B cell (primary cell): ENCODE measurements around the gene USP1. TPM values are rescaled to one million over a fixed set of nuclear protein-coding genes. Genes with fewer than 3 reads are reported as not detected.

Source experiments
- ATAC-seq: fragments of 200-7000 bp; cut with Tn5 transposase; one replicate; pipeline ENCODE4 v1.10.0; 2021; ENCODE audit warnings: low read depth, mild to moderate bottlenecking, moderate number of reproducible peaks, moderate library complexity
- CTCF ChIA-PET: fragments of 350-600 bp; sonication (Branson Sonifier 250); formaldehyde crosslinking; loops from one replicate; lab custom pipeline; 2021; ENCODE audit warnings: antibody characterized with exemption, inconsistent platforms; lab: Charles Lee
- POLR2A ChIA-PET: fragments of 350-600 bp; sonication (Branson Sonifier 250); formaldehyde crosslinking; loops from one replicate; lab custom pipeline; 2021; ENCODE audit warnings: antibody characterized with exemption; lab: Charles Lee
- DNase-seq: peaks from one replicate; pipeline ENCODE4 v3.0.0; 2013
- H2AFZ ChIP-seq: 2 replicates; pipeline ENCODE4 v1.6.1; 2012; ENCODE audit warnings: mild to moderate bottlenecking, low read depth, low read length; ENCODE audit not compliant: insufficient read depth, poor library complexity, severe bottlenecking
- H3K27ac ChIP-seq, 2 donors: 1 replicate in 1 of 2; 2 replicates in 1 of 2; pipeline ENCODE4 v1.5.1; 2012 to 2013; ENCODE audit warnings: low read length in 2 of 2, mild to moderate bottlenecking in 2 of 2, moderate library complexity in 1 of 2
- H3K27me3 ChIP-seq, 4 experiments: fragments of 200-600 bp in 1 of 4; sonication (generic) in 1 of 4; replicated peaks in 1 of 4; 1 replicate in 2 of 4; 2 replicates in 2 of 4; pipeline versions ENCODE4 v1.6.1 to v1.7.0; 2013 to 2016; ENCODE audit warnings: low read length in 3 of 4, mild to moderate bottlenecking in 2 of 4, mixed read lengths in 1 of 4, moderate library complexity in 1 of 4; ENCODE audit not compliant: insufficient read depth in 4 of 4, control insufficient read depth in 3 of 4; ENCODE audit errors: control extremely low read depth in 1 of 4
- H3K36me3 ChIP-seq, 2 experiments: replicated peaks in 1 of 2; 1 replicate in 1 of 2; 2 replicates in 1 of 2; pipeline versions ENCODE4 v1.6.1 to v1.7.1; 2013; ENCODE audit warnings: low read length in 1 of 2; ENCODE audit not compliant: insufficient read depth in 2 of 2, control insufficient read depth in 1 of 2; ENCODE audit errors: control extremely low read depth in 1 of 2, extremely low read depth in 1 of 2
- H3K4me1 ChIP-seq, 2 donors: fragments of 200-600 bp in 1 of 2; sonication (generic) in 1 of 2; 1 replicate in 1 of 2; 2 replicates in 1 of 2; pipeline versions ENCODE4 v1.5.1 to v1.6.1; 2013 to 2017; ENCODE audit warnings: low read length in 2 of 2; ENCODE audit not compliant: control insufficient read depth in 2 of 2, insufficient read depth in 2 of 2
- H3K4me2 ChIP-seq: replicated peaks from 2 replicates; pipeline ENCODE3; 2012; ENCODE audit warnings: mild to moderate bottlenecking, low read depth, low read length; ENCODE audit not compliant: poor library complexity, severe bottlenecking
- H3K4me3 ChIP-seq, 5 experiments: fragments of 200-600 bp in 1 of 5; sonication (generic) in 1 of 5; 1 replicate in 3 of 5; 2 replicates in 2 of 5; pipeline versions ENCODE4 v1.5.1 to v1.7.0; 2011 to 2016; ENCODE audit warnings: low read length in 4 of 5, mild to moderate bottlenecking in 4 of 5, low read depth in 2 of 5, control low read depth in 1 of 5, moderate library complexity in 1 of 5; ENCODE audit not compliant: insufficient read depth in 1 of 5; ENCODE audit errors: control extremely low read depth in 1 of 5, extremely low read depth in 1 of 5
- H3K79me2 ChIP-seq: fragments of 200-600 bp; sonication (generic); one replicate; pipeline ENCODE4 v1.6.0; 2016; ENCODE audit warnings: low read length; ENCODE audit not compliant: control insufficient read depth, insufficient read depth
- H3K9ac ChIP-seq: fragments of 200-600 bp; sonication (generic); 2 replicates; pipeline ENCODE4 v1.6.1; 2017; ENCODE audit warnings: mild to moderate bottlenecking, low read length, moderate library complexity
- H3K9me3 ChIP-seq, 3 donors: one replicate each; pipeline versions ENCODE4 v1.6.1 to v1.7.1; 2013; ENCODE audit warnings: low read length in 2 of 3; ENCODE audit not compliant: control insufficient read depth in 2 of 3, insufficient read depth in 1 of 3; ENCODE audit errors: control extremely low read depth in 1 of 3
- H4K20me1 ChIP-seq: 2 replicates; pipeline ENCODE4 v1.6.0; 2012; ENCODE audit warnings: mild to moderate bottlenecking, low read length; ENCODE audit not compliant: insufficient read depth, control insufficient read depth, poor library complexity, severe bottlenecking
- H3K27ac Mint-ChIP-seq: one replicate; pipeline ENCODE4 v1.8.0; 2021; ENCODE audit warnings: mixed read lengths
- H3K27me3 Mint-ChIP-seq: one replicate; pipeline ENCODE4 v1.8.0; 2021; ENCODE audit warnings: mixed read lengths
- H3K4me1 Mint-ChIP-seq: one replicate; pipeline ENCODE4 v1.8.0; 2021; ENCODE audit warnings: mixed read lengths
- H3K4me3 Mint-ChIP-seq: one replicate; pipeline ENCODE4 v1.8.0; 2021; ENCODE audit warnings: mixed read lengths
- H3K9me3 Mint-ChIP-seq: one replicate; pipeline ENCODE4 v1.8.0; 2022; ENCODE audit warnings: mixed read lengths; ENCODE audit not compliant: insufficient read depth
- EZH2 ChIP-seq: IDR thresholded peaks from 2 replicates; pipeline ENCODE4 v1.6.1; 2012; ENCODE audit warnings: borderline replicate concordance, low read depth, mild to moderate bottlenecking, moderate library complexity, low read length; ENCODE audit not compliant: insufficient read depth, poor library complexity, severe bottlenecking
- WGBS: methylation state at CpG from one replicate; pipeline ENCODE4 v1.1.5; 2013; ENCODE audit warnings: missing lambda C conversion rate; ENCODE audit not compliant: insufficient coverage; 5-methylcytosine and 5-hydroxymethylcytosine counted together
- intact Hi-C: fragments of 100-400 bp; cut with micrococcal nuclease; formaldehyde crosslinking; loops from one replicate; pipeline ENCODE4 v1.10.0; 2022
- polyA minus RNA-seq: library from RNA; depleted of rRNA, polyadenylated mRNA; stranded (reverse); fragments of >200 nt; gene quantifications from 2 replicates; pipeline ENCODE4 v1.2.3, GENCODE V29; 2012
- polyA plus RNA-seq: library from polyadenylated mRNA; depleted of rRNA; stranded (reverse); fragments of >200 nt; gene quantifications from 2 replicates; pipeline ENCODE4 v1.2.3, GENCODE V29; 2012
- total RNA-seq, 2 donors: library from RNA; stranded (reverse); fragments of 120-200 nt in 1 of 2; gene quantifications; 1 replicate in 1 of 2; 2 replicates in 1 of 2; pipeline versions ENCODE4 v1.2.3 to v1.2.4, GENCODE V29; 2013 to 2022
- TF ChIP-seq, protein P1 (sequence below): fragments of 200-600 bp; IDR thresholded peaks from one replicate; pipeline ENCODE4 v1.8.0; 2022; ENCODE audit warnings: antibody characterized with exemption, mild to moderate bottlenecking

The USP1 gene
- 32.5 and 32.7 TPM in 2 replicates for total RNA-seq
- 48.5 TPM for total RNA-seq (2013)
- 6.1 and 12.5 TPM in 2 replicates for polyA plus RNA-seq
- 9.7 and 10.0 TPM in 2 replicates for polyA minus RNA-seq

DNA sequence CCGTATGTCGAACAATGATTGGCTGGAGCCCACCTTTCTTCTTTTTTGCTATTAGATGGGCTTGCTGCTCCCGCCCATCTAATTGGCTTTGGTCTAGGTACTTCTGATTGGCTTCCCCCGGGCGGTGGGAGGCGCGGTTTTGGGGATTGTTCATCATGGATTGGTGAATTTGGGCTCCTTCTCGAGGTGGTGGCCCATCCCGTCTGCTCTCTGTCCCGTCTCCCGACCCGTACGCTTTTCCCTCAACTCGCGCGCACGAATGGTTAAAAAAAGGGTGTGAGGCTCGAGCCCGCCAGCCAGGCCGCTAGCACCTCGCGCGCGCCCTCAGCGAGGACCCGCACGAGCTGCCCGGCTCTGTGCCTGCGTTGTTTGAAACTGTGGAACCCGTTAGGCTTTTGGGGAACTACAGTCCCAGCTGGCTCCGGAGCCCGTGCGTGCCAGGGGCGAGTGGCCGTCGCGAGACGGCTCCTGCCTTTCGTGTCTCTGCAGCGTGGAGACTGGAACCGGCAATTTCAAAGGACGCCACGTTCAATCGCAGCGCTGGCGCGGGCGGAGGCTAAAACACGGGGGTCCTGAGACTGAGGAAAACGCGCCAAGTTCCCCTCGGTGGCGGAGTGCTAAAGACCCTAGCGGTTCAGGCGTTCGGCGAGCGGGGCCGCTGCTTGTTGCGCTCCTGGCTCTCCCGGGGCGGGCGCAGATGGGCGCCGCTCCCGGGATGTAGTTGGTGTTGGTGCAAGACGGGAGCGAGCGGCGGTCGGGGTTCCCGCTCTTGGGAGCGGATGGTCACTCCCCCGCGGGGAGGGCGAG, at the start of gene USP1:
USP1 (plus strand) TSS at position 584 of the 807 bp plus-strand sequence. CDS start 2,819 bp downstream, outside the sequence.
- Histone ChIP-seq H3K27me3 (no peaks in the 10 kb centered on the region), H3K9ac (peak within 1 kb of the TSS; percentile 95), H3K4me3 (peak within 1 kb of the TSS; percentile 87 to 98 (median 97)), H3K27ac (peak within 1 kb of the TSS; percentile 97), H2AFZ (peak within 1 kb of the TSS; percentile 96), H4K20me1 (peaks cover 7% of the 10 kb centered on the region), H3K9me3 (no peaks in the 10 kb centered on the region), H3K4me2 (peak within 1 kb of the TSS; percentile 91), H3K36me3 (peaks cover 0 to 4% of the 10 kb centered on the region in 2 experiments), H3K79me2 (peaks cover 40% of the 10 kb centered on the region), H3K4me1 (peaks cover 20 to 28% of the 10 kb centered on the region in 2 donors)
- peak within 1 kb of the TSS; percentile 100 for H3K27ac Mint-ChIP-seq
- H3K4me3 Mint-ChIP-seq: peak within 1 kb of the TSS; percentile 98
- CTCF ChIA-PET: interaction anchor here (1.0 to 1.4 kb wide), 2 partner anchors 71 to 364 kb away, joined by 3 to 5 read pairs; no protein-coding TSS in a partner anchor
- peak; percentile 79 for ATAC-seq
- intact Hi-C loops: loop anchor here (1.0 to 5.0 kb wide), 7 partner anchors 29 to 1359 kb away; partner anchors contain the start of genes ATG4C, DOCK7, PATJ and PGM1
- peaks cover 47% of the 10 kb centered on the region for H3K4me1 Mint-ChIP-seq
- no peaks in the 10 kb centered on the region for H3K27me3 Mint-ChIP-seq
- H3K9me3 Mint-ChIP-seq: no peaks in the 10 kb centered on the region
- TF ChIP-seq, protein P1, sequence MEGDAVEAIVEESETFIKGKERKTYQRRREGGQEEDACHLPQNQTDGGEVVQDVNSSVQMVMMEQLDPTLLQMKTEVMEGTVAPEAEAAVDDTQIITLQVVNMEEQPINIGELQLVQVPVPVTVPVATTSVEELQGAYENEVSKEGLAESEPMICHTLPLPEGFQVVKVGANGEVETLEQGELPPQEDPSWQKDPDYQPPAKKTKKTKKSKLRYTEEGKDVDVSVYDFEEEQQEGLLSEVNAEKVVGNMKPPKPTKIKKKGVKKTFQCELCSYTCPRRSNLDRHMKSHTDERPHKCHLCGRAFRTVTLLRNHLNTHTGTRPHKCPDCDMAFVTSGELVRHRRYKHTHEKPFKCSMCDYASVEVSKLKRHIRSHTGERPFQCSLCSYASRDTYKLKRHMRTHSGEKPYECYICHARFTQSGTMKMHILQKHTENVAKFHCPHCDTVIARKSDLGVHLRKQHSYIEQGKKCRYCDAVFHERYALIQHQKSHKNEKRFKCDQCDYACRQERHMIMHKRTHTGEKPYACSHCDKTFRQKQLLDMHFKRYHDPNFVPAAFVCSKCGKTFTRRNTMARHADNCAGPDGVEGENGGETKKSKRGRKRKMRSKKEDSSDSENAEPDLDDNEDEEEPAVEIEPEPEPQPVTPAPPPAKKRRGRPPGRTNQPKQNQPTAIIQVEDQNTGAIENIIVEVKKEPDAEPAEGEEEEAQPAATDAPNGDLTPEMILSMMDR: no peak
- TF ChIP-seq EZH2: no peak
- WGBS: under 1% methylated on average over 76 of the region's 76 CpGs
- POLR2A ChIA-PET: no interaction called here
- peak; percentile 99 for DNase-seq

DNA sequence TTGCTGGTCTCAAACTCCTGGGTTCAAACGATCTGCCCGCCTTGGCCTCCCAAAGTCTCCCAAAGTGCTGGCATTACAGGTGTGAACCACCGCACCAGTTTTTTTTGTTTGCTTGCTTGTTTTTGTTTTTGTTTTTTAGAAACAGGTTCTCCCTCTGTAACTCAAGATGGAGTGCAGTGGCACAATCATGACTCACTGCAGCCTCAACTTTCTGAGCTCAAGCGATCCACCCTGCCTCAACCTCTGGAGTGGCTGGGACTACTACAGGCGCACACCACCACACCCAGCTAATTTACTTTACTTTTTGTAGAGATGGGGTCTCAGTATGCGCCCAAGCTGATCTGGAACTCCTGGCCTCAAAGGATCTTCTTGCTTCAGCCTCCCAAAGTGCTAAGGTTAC, 47.3 kb upstream of the USP1 start:
- intact Hi-C loops: no loop called here
- Histone ChIP-seq H3K9me3 (no peaks in the 10 kb centered on the region), H3K79me2 (no peaks in the 10 kb centered on the region), H3K9ac (no peak overlapping the region), H3K27ac (no peak overlapping the region), H3K4me3 (no peak overlapping the region), H3K27me3 (no peaks in the 10 kb centered on the region), H2AFZ (no peak overlapping the region), H3K4me1 (no peaks in the 10 kb centered on the region), H4K20me1 (no peaks in the 10 kb centered on the region), H3K4me2 (no peak overlapping the region), H3K36me3 (no peaks in the 10 kb centered on the region)
- no peak for DNase-seq
- no peak overlapping the region for H3K4me3 Mint-ChIP-seq
- H3K27ac Mint-ChIP-seq: no peak overlapping the region
- WGBS: 100% methylated on average over 2 of the region's 6 CpGs
- H3K4me1 Mint-ChIP-seq: no peaks in the 10 kb centered on the region
- H3K27me3 Mint-ChIP-seq: peaks cover 5% of the 10 kb centered on the region
- ChIA-PET POLR2A (no interaction called here), CTCF (interaction anchor here (0.6 to 1.7 kb wide), 2 partner anchors 79 to 357 kb away, joined by 4 read pairs; no protein-coding TSS in a partner anchor)
- no peaks in the 10 kb centered on the region for H3K9me3 Mint-ChIP-seq
- TF ChIP-seq, protein P1: no peak
- no peak for TF ChIP-seq EZH2
- no peak for ATAC-seq
